Endodermal cell (in vitro differentiated cells): Measurements from ENCODE around the gene BTG2. TPM values are rescaled to one million over a fixed set of nuclear protein-coding genes. Genes with fewer than 3 reads are reported as not detected.
A peak's percentile ranks its signal among the peaks of the same experiment; 100 is the strongest.

Experiments
- DNase-seq: peaks from one replicate; pipeline ENCODE4 v3.0.0-alpha.2; 2017
- H3K27ac ChIP-seq: 2 replicates; pipeline ENCODE4 v1.5.1; 2013; ENCODE audit warnings: mild to moderate bottlenecking, low read depth, low read length, moderate library complexity
- H3K27me3 ChIP-seq: 2 replicates; pipeline ENCODE4 v1.6.1; 2013; ENCODE audit warnings: mild to moderate bottlenecking, low read length, moderate library complexity; ENCODE audit not compliant: insufficient read depth, control insufficient read depth, poor library complexity, severe bottlenecking
- H3K36me3 ChIP-seq: 2 replicates; pipeline ENCODE4 v1.7.0; 2013; ENCODE audit warnings: mild to moderate bottlenecking, low read length, moderate library complexity; ENCODE audit not compliant: control insufficient read depth, insufficient read depth
- H3K4me1 ChIP-seq: one replicate; pipeline ENCODE4 v1.7.0; 2013; ENCODE audit warnings: low read length; ENCODE audit not compliant: control insufficient read depth, insufficient read depth
- H3K4me3 ChIP-seq: 2 replicates; pipeline ENCODE4 v1.5.1; 2013; ENCODE audit warnings: mild to moderate bottlenecking, low read length, moderate library complexity
- H3K9ac ChIP-seq: 2 replicates; pipeline ENCODE4 v1.6.1; 2013; ENCODE audit warnings: mild to moderate bottlenecking, low read length, moderate library complexity; ENCODE audit not compliant: poor library complexity, severe bottlenecking; ENCODE audit errors: extremely low read depth
- H3K9me3 ChIP-seq: 2 replicates; pipeline ENCODE4 v1.6.1; 2013; ENCODE audit warnings: mild to moderate bottlenecking, low read length, moderate library complexity; ENCODE audit not compliant: control insufficient read depth
- H3K27ac Mint-ChIP-seq: 2 replicates; pipeline ENCODE4 v1.8.0; 2020; ENCODE audit warnings: mixed read lengths
- H3K27me3 Mint-ChIP-seq: 2 replicates; pipeline ENCODE4 v1.8.0; 2021; ENCODE audit warnings: mild to moderate bottlenecking, mixed read lengths; ENCODE audit not compliant: insufficient read depth
- H3K36me3 Mint-ChIP-seq: 2 replicates; pipeline ENCODE4 v1.8.0; 2020; ENCODE audit warnings: low read depth, mixed read lengths
- H3K4me1 Mint-ChIP-seq: 2 replicates; pipeline ENCODE4 v1.8.0; 2020; ENCODE audit warnings: mixed read lengths
- H3K4me3 Mint-ChIP-seq: 2 replicates; pipeline ENCODE4 v1.8.0; 2020; ENCODE audit warnings: mild to moderate bottlenecking, moderate library complexity, mixed read lengths
- H3K9me3 Mint-ChIP-seq: 2 replicates; pipeline ENCODE4 v1.8.0; 2020; ENCODE audit warnings: mild to moderate bottlenecking, mixed read lengths
- WGBS, 2 experiments: methylation state at CpG; one replicate each; pipeline versions ENCODE4 v1.1.5 to v1.1.7; 2013; ENCODE audit warnings: missing lambda C conversion rate in 2 of 2, mixed read lengths in 1 of 2; ENCODE audit not compliant: insufficient coverage in 1 of 2, insufficient read length in 1 of 2; 5-methylcytosine and 5-hydroxymethylcytosine counted together
- total RNA-seq, 2 donors: library from RNA; stranded (reverse); fragmentation: NEBNext Ultra II Directional in 1 of 2; extraction: Animal tissue kit (Norgen Biotek cat#: 25700) in 1 of 2; gene quantifications; 2 replicates in 1 of 2; 3 replicates in 1 of 2; pipeline ENCODE4 v1.2.1, GENCODE V29; 2021
- TF ChIP-seq, protein P1 (sequence below): fragments of 200-600 bp; sonication (generic); conservative IDR thresholded peaks from 2 replicates; pipeline ENCODE4 v1.5.0; 2021; ENCODE audit warnings: antibody characterized with exemption, mild to moderate bottlenecking

The BTG2 gene
- total RNA-seq, 2 donors from 2014 or later, result 49.8 to 54.6 TPM

DNA sequence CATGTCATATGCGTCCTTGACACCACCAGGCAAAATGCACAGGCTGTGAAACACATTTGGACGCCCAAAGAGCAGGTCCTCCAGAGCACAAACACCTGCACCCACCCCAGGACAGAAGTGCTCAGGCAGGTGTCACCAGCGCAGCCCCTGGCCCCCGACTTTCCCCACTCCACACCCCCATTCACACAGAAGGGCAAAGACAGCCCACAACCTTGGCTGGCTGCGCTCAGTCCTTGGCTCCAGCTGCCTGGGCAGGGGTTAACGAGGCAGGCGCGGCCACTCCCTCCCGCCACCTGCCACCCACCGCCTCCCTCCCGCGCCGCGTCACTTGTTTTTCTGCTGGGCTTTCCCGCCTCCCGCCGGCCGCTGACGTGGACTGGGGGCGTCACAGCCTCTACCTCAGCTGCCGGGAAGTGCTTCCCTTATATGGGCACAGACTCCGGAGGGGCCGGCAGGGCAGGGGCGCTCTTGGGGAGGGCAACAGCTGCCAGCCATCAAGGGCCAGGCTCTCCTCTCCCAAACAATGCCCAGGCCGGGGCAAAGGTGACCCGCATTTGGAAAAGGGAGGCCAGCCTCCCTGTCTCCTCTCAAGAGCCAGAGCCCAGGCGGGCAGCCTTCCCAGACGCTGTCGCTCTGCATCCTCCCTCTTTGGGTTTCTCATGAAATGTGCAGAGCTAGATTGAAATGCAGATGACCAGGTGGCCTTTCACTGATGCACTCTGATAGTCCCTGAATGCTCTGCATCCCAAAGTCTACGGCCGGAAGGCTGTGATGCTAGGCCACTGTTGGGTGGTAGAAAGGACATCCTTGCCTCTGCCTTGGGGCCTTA is 14.8 kb upstream of the BTG2 start:
- Mint-ChIP-seq H3K4me1 (peaks cover 64% of the 10 kb centered on the region), H3K27ac (peak overlapping the region; percentile 98), H3K4me3 (peak overlapping the region; percentile 43), H3K36me3 (no peaks in the 10 kb centered on the region), H3K9me3 (no peaks in the 10 kb centered on the region), H3K27me3 (peaks cover 19% of the 10 kb centered on the region)
- Histone ChIP-seq H3K9ac (peak overlapping the region; percentile 41), H3K27ac (peak overlapping the region; percentile 93), H3K4me3 (peak overlapping the region; percentile 61), H3K4me1 (peaks cover 12% of the 10 kb centered on the region), H3K36me3 (no peaks in the 10 kb centered on the region), H3K27me3 (no peaks in the 10 kb centered on the region), H3K9me3 (no peaks in the 10 kb centered on the region)
- 24 to 25% methylated on average over 22 to 31 of the region's 31 CpGs for WGBS, 2 experiments
- TF ChIP-seq, protein P1, sequence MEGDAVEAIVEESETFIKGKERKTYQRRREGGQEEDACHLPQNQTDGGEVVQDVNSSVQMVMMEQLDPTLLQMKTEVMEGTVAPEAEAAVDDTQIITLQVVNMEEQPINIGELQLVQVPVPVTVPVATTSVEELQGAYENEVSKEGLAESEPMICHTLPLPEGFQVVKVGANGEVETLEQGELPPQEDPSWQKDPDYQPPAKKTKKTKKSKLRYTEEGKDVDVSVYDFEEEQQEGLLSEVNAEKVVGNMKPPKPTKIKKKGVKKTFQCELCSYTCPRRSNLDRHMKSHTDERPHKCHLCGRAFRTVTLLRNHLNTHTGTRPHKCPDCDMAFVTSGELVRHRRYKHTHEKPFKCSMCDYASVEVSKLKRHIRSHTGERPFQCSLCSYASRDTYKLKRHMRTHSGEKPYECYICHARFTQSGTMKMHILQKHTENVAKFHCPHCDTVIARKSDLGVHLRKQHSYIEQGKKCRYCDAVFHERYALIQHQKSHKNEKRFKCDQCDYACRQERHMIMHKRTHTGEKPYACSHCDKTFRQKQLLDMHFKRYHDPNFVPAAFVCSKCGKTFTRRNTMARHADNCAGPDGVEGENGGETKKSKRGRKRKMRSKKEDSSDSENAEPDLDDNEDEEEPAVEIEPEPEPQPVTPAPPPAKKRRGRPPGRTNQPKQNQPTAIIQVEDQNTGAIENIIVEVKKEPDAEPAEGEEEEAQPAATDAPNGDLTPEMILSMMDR, result no peak
- peak; percentile 98 for DNase-seq

DNA sequence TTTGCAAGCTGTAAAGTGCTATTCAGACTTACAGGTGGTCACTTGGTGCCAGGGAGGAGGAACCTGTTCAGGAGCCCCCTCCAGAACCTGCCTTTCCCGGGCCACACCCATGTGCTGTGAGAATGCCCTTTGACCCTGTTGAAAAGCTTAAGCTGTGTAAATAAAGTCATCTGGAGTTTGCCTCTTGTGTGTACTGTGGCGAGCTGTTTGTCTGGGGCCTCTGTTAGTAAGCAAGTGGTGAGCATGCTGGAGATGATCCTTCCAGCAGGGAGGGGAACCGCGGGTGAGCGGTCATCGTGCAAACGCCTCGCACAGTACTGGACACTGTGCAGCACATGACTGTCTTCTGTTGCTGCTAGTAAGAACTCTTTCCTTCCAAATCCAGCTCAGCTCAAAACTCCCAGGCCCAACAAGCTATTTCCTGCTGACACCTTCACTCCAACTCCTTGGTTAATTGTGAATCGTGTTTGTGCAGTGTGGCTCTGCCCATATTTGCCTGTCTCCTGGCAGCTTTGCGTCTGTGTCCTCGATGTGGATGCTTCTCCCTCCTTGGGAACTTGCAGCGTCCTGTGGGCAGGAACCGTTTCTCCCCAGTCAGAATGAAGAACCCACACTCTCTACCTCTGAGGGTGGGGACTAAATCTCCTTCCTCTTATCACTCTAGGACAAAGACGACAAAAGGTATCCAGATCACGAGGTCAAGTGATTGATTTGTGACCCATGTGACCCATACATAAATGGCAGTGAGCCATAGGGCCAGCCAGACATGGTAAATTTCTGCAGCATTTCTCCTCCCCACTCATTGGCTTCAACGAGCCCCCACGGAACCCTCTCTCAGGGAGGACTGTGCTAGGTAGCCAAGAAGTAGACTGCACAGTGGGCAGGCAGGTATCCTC is 13.9 kb upstream of the BTG2 start:
- H3K36me3 Mint-ChIP-seq, result no peaks in the 10 kb centered on the region
- TF ChIP-seq, protein P1, result no peak
- no peaks in the 10 kb centered on the region for H3K9me3 ChIP-seq
- no peaks in the 10 kb centered on the region for H3K36me3 ChIP-seq
- no peaks in the 10 kb centered on the region for H3K9me3 Mint-ChIP-seq
- H3K27ac Mint-ChIP-seq, result peak overlapping the region; percentile 98
- DNase-seq, result peak; percentile 59
- 90 to 92% methylated on average over 15 to 17 of the region's 17 CpGs for WGBS, 2 experiments
- peak overlapping the region; percentile 43 for H3K4me3 Mint-ChIP-seq
- H3K27me3 ChIP-seq, result no peaks in the 10 kb centered on the region
- H3K27ac ChIP-seq, result peak overlapping the region; percentile 79
- peak overlapping the region; percentile 41 for H3K9ac ChIP-seq
- H3K4me1 Mint-ChIP-seq, result peaks cover 69% of the 10 kb centered on the region
- H3K4me3 ChIP-seq, result no peak overlapping the region
- H3K27me3 Mint-ChIP-seq, result peaks cover 23% of the 10 kb centered on the region
- H3K4me1 ChIP-seq, result peaks cover 12% of the 10 kb centered on the region

DNA sequence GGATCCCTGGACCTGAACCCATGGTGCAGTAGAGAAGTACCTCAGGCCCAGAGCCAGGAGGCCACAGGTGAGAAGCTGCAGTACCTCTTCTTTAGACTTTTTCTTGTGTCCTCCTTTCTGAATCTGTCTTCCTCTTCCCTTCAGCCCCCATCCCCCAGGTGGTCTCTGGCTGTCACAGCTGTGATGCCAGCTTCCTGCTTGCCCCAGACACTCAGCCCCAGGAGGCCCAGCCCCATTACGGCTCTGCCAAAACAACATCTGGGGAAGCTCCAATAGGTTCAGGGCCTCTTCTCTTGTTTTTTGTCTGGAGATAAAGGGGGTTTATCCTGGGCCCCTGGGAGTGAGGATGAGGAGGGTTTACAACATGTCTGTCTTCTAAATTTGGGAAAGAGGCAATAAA is 9.5 kb upstream of the BTG2 start:
- Mint-ChIP-seq H3K4me1 (peaks cover 47% of the 10 kb centered on the region), H3K4me3 (no peak overlapping the region)
- WGBS, 2 experiments, result 67 to 91% methylated on average over 1 of the region's 1 CpG

More for the DNA sequence above, 9.5 kb upstream of the BTG2 start:
- Histone ChIP-seq H3K36me3 (no peaks in the 10 kb centered on the region), H3K4me1 (peaks cover 8% of the 10 kb centered on the region), H3K27ac (no peak overlapping the region), H3K4me3 (no peak overlapping the region), H3K9ac (no peak overlapping the region), H3K9me3 (no peaks in the 10 kb centered on the region), H3K27me3 (no peaks in the 10 kb centered on the region)
- Mint-ChIP-seq H3K9me3 (no peaks in the 10 kb centered on the region), H3K27me3 (peaks cover 30% of the 10 kb centered on the region), H3K36me3 (no peaks in the 10 kb centered on the region), H3K27ac (no peak overlapping the region)
- no peak for DNase-seq
- TF ChIP-seq, protein P1, result no peak
